SK-N-SH (cell line): ENCODE results near the gene C1QTNF3.

Experiments used
- CHD2 ChIP-seq: fragments of 150-350 bp; IDR thresholded peaks from 2 replicates; pipeline ENCODE4 v1.6.1; 2018; ENCODE audit warnings: low read length; ENCODE audit not compliant: partially characterized antibody
- EP300 ChIP-seq, 2 experiments: IDR thresholded peaks; 2 replicates each; pipeline versions ENCODE4 v1.4.0 to v1.6.1; 2012; ENCODE audit warnings: borderline replicate concordance in 1 of 2, low read depth in 1 of 2, low read length in 1 of 2
- TAF1 ChIP-seq: IDR thresholded peaks from 2 replicates; pipeline ENCODE4 v1.6.1; 2012; ENCODE audit warnings: low read depth, mild to moderate bottlenecking, low read length, moderate library complexity, borderline replicate concordance
- YY1 ChIP-seq: IDR thresholded peaks from 2 replicates; pipeline ENCODE4 v1.4.0; 2012; ENCODE audit warnings: low read depth, mild to moderate bottlenecking

- TF ChIP-seq EP300 (IDR thresholded peaks at IDR 0.05; ENCODE audit: borderline replicate concordance in 1 of 2, low read depth in 1 of 2, low read length in 1 of 2) (no peak), CHD2 (no peak), YY1 (no peak), TAF1 (no peak)
These were observed 17.0 kb upstream of the C1QTNF3 start for GRCh38 chr5:34059977-34060376.
